Measurements from ENCODE around the gene C16orf89.
A peak's percentile ranks its signal among the peaks of the same experiment; 100 is the strongest.

C16orf89 gene

GRCh38 chr16:5035909-5036227, 29.9 kb downstream of the C16orf89 start (continued):
- TF ChIP-seq PPARA (CRISPR knock-in tag; IDR thresholded peaks at IDR 0.05; ENCODE audit: borderline replicate concordance): no peak

- no peak for ATAC-seq
- TF ChIP-seq ZNF8 (CRISPR knock-in tag; IDR thresholded peaks at IDR 0.05) (no peak), PPARA (CRISPR knock-in tag; IDR thresholded peaks at IDR 0.05; ENCODE audit: borderline replicate concordance) (no peak), BACH2 (CRISPR knock-in tag; IDR thresholded peaks at IDR 0.05; ENCODE audit: borderline replicate concordance) (no peak), ZFP3 (CRISPR knock-in tag; IDR thresholded peaks at IDR 0.05) (no peak), CSDC2 (CRISPR knock-in tag; IDR thresholded peaks at IDR 0.05) (no peak), SNAI2 (CRISPR knock-in tag; IDR thresholded peaks at IDR 0.05) (no peak), ZFP30 (CRISPR knock-in tag; IDR thresholded peaks at IDR 0.05) (no peak), ARNTL (CRISPR knock-in tag; IDR thresholded peaks at IDR 0.05; ENCODE audit: borderline replicate concordance, low read depth) (no peak), ISL1 (CRISPR knock-in tag; IDR thresholded peaks at IDR 0.05) (no peak), TCF4 (CRISPR knock-in tag; IDR thresholded peaks at IDR 0.05; ENCODE audit: borderline replicate concordance) (no peak), ESRRG (CRISPR knock-in tag; IDR thresholded peaks at IDR 0.05) (no peak), TOX (CRISPR knock-in tag; IDR thresholded peaks at IDR 0.05; ENCODE audit: borderline replicate concordance) (no peak), POU6F1 (CRISPR knock-in tag; IDR thresholded peaks at IDR 0.05; ENCODE audit: borderline replicate concordance, low read depth) (no peak)
Observed at GRCh38 chr16:5034167-5034523, 31.6 kb downstream of the C16orf89 start.

DNA sequence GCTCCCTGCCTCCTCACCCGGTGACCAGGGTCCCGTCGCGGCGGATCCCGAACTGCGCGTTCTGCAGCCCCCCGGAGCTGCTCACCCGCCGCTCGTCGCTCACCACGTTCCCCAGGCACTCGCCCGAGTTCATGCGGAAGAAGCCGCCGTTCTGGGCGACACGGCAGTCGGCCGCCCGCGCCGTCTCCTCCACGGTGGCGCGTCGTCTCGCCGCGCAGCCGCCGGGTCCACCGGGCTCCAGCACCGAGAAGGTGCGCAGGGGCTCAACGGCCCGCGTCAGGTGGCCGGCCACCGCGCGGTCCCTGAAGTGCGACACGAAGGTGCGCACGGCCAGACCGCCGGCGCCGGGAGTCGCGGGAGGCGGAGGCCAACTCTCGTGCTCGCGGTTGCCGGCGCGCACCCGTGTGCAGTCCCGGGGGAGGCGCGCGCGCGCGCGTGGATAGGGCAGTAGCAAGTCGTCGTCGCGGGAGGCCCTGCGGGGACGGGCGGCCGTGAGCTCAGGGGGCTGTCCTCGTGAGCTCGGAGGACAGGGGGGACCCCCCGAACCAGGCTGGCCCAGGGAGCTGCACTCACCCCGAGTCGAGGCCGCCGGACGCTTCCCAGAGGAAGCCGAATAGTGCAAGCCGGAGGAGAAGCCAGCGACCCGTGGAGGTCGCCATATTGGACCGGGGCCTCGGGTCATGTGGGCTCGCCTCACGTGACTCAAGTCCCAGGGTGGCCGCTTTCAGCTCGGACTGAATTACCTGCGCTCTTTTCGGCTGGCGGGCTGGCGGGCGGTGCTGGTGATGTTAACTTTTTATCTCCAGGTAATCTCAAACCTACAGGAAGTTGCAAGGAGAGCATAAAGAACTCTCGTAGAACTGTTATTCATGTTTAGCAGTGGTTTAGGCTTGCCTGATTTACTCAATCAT, 32.2 kb downstream of the C16orf89 start, which contains the start of gene NAGPA:
Gene NAGPA, minus strand, starts transcription at position 680 of the 911 bp plus-strand sequence. Its CDS starts 21 bp downstream, at position 659.
- peak; percentile 94 for ATAC-seq

DNA sequence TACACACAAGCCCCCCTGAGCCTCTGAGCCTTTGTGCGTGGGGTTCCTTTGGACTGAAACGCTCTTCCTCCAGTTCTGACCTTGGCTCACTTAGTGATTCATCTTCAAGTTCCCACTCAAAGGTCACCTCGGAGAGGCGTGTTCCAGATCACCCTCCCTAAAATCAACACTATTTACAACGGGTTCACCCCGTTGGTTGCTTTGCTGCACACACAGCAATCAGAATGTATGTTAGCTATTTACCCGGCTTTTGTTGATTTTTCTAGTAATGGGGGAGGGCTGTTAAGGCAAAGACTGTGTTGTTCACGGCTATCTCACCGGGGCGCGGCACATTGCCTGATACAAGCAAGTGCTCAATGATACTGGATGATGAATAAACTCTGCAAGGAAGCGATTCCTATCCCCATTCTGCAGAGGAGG, 33.0 kb downstream of the C16orf89 start:
- no peak for ATAC-seq
- TF ChIP-seq OSR1 (CRISPR knock-in tag; IDR thresholded peaks at IDR 0.05) (no peak), POU6F1 (CRISPR knock-in tag; IDR thresholded peaks at IDR 0.05; ENCODE audit: borderline replicate concordance, low read depth) (no peak), RARB (CRISPR knock-in tag; IDR thresholded peaks at IDR 0.05) (no peak), CSDC2 (CRISPR knock-in tag; IDR thresholded peaks at IDR 0.05) (no peak), ZFP30 (CRISPR knock-in tag; IDR thresholded peaks at IDR 0.05) (no peak), BACH2 (CRISPR knock-in tag; IDR thresholded peaks at IDR 0.05; ENCODE audit: borderline replicate concordance) (no peak), GLIS3 (CRISPR knock-in tag; IDR thresholded peaks at IDR 0.05) (no peak), PPARA (CRISPR knock-in tag; IDR thresholded peaks at IDR 0.05; ENCODE audit: borderline replicate concordance) (no peak), ESRRG (CRISPR knock-in tag; IDR thresholded peaks at IDR 0.05) (no peak), CSRNP3 (CRISPR knock-in tag; IDR thresholded peaks at IDR 0.05) (no peak), TOX (CRISPR knock-in tag; IDR thresholded peaks at IDR 0.05; ENCODE audit: borderline replicate concordance) (no peak), ZNF8 (CRISPR knock-in tag; IDR thresholded peaks at IDR 0.05) (no peak)
- TF ChIP-seq, protein P1, sequence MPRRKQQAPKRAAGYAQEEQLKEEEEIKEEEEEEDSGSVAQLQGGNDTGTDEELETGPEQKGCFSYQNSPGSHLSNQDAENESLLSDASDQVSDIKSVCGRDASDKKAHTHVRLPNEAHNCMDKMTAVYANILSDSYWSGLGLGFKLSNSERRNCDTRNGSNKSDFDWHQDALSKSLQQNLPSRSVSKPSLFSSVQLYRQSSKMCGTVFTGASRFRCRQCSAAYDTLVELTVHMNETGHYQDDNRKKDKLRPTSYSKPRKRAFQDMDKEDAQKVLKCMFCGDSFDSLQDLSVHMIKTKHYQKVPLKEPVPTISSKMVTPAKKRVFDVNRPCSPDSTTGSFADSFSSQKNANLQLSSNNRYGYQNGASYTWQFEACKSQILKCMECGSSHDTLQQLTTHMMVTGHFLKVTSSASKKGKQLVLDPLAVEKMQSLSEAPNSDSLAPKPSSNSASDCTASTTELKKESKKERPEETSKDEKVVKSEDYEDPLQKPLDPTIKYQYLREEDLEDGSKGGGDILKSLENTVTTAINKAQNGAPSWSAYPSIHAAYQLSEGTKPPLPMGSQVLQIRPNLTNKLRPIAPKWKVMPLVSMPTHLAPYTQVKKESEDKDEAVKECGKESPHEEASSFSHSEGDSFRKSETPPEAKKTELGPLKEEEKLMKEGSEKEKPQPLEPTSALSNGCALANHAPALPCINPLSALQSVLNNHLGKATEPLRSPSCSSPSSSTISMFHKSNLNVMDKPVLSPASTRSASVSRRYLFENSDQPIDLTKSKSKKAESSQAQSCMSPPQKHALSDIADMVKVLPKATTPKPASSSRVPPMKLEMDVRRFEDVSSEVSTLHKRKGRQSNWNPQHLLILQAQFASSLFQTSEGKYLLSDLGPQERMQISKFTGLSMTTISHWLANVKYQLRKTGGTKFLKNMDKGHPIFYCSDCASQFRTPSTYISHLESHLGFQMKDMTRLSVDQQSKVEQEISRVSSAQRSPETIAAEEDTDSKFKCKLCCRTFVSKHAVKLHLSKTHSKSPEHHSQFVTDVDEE (CRISPR knock-in tag; IDR thresholded peaks at IDR 0.05): no peak

More for the DNA sequence above, 32.2 kb downstream of the C16orf89 start, which contains the start of gene NAGPA:
- TF ChIP-seq ZFP3 (CRISPR knock-in tag; IDR thresholded peaks at IDR 0.05) (peak; percentile 63), ZNF565 (CRISPR knock-in tag; conservative IDR thresholded peaks at IDR 0.05; ENCODE audit: low read depth) (no peak)
